ENCODE results near the gene RAB11FIP4.
A peak's percentile ranks its signal among the peaks of the same experiment; 100 is the strongest.
"Not testable (repeated sequence)": the region's sequence is repeated elsewhere in the genome, so short reads cannot be mapped to it uniquely, and the experiment has no call there.

The RAB11FIP4 gene

DNA sequence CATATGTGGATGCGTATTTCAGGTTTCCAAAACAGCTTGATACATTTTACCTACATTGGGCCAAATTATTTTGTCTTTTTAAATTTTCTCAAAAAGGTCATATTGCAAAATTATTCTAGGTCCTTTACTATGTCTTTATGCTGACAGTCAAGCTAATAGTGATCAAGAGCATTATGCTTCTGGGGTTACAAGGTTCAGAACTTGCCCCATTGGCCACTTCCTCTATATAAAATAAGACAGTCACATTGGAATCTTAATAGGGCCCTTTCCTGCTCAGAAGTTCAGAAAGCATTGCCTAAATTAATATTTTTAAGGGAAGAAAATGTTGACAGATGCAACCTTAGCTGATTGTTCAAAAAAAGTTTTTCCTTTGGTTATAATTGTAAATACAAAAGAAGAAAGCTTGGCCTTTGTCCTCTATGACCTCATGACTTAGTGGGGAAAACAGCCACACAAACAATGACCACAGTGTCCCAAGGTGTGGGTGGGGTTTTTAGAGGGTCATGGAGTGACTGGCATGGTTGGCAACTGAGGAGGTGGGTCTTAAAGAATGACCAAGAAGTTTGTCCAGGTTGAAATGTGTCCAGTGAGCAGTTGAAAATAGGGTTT lies 11.8 kb upstream of the RAB11FIP4 start:
- no peak overlapping the region for H3K27ac Mint-ChIP-seq
- no peaks in the 10 kb centered on the region for H3K27me3 Mint-ChIP-seq
- H3K36me3 Mint-ChIP-seq, result no peaks in the 10 kb centered on the region
- no peak overlapping the region for H3K4me3 Mint-ChIP-seq
- CTCF ChIA-PET, result interaction anchor here (1.5 kb wide), 1 partner anchor 10 kb away, joined by 5 read pairs; no protein-coding TSS in a partner anchor
- DNase-seq, result no peak
- H3K4me1 Mint-ChIP-seq, result no peaks in the 10 kb centered on the region
- H3K9me3 Mint-ChIP-seq, result no peaks in the 10 kb centered on the region

DNA sequence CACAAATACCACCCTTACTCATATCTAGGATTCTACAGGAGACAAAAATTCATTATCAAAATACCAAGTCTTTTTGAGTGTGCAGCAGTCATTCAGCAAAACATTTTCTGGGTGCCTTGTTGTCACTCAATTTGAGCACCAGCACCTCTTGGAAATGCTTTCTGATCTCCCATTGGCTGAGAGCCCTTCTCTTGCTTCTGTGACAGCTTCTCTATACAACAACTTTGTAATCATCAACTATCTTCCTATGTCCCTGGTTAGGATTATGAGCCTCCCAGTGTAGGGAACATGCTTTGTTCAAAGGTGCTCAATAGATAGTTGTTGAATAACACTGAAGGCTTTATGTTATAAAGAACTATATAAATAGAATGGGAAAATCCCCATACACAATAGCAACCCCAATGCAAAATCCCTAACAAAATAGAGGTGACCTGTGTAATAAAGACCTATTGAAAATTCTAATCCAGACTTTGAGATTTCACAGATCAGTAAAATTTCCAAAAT lies 10.3 kb upstream of the RAB11FIP4 start:
- DNase-seq, result no peak
- CTCF ChIA-PET, result no interaction called here
- no peak overlapping the region for H3K27ac Mint-ChIP-seq
- H3K9me3 Mint-ChIP-seq, result no peaks in the 10 kb centered on the region
- no peaks in the 10 kb centered on the region for H3K4me1 Mint-ChIP-seq
- peaks cover 10% of the 10 kb centered on the region for H3K27me3 Mint-ChIP-seq
- no peak overlapping the region for H3K4me3 Mint-ChIP-seq
- H3K36me3 Mint-ChIP-seq, result no peaks in the 10 kb centered on the region

DNA sequence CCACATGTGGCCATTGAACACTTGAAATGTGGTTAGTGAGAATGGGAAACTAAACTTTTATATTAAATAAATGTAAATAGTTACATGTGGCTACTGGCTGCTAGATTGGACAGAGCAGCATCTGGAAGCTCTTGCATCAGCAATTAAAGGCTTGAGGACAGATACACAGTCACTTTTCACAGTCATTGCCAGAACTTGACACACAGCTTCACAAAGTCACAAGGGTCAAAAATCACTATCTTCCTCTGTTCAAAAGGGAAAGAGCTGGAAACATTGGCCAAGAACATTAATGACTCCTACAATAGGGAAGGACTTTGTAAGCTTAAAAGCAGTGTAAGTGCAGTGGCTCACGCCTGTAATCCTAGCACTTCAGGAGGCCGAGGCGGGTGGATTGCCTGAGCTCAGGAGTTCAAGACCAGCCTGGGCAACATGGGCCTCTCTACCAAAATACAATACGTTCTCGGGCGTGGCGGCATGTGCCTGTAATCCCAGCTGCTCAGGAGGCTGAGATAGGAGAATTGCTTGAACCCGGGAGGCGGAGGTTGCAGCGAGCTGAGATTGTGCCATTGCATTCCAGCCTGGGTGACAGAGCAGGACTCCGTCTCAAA lies 8.7 kb upstream of the RAB11FIP4 start:
- DNase-seq, H3K4me1 Mint-ChIP-seq, H3K27ac Mint-ChIP-seq, H3K9me3 Mint-ChIP-seq, H3K36me3 Mint-ChIP-seq, H3K4me3 Mint-ChIP-seq, CTCF ChIA-PET: not testable (repeated sequence)
- H3K27me3 Mint-ChIP-seq, result peaks cover 17% of the 10 kb centered on the region

DNA sequence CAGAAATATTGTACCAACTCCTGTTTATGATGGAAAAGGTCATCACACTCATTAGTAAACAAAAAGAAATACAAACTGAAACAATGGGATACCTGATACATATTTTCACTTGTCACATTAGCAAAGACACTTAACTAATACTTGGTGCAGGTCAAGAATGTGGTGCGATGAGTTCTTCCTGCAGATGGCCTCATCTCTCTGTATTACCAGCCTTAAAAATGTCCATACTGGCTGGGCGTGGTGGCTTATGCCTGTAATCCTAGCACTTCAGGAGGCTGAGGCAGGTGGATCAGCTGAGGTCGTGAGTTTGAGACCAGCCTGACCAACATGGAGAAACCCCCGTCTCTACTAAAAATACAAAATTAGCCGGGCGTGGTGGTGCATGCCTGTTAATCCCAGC lies 8.0 kb upstream of the RAB11FIP4 start:
- not testable (repeated sequence) for H3K4me3 Mint-ChIP-seq, H3K27ac Mint-ChIP-seq, H3K4me1 Mint-ChIP-seq, H3K9me3 Mint-ChIP-seq, H3K36me3 Mint-ChIP-seq, DNase-seq
- H3K27me3 Mint-ChIP-seq, result peaks cover 21% of the 10 kb centered on the region
- CTCF ChIA-PET, result interaction anchor here (1.3 kb wide), 1 partner anchor 141 kb away, joined by 3 read pairs; no protein-coding TSS in a partner anchor

DNA sequence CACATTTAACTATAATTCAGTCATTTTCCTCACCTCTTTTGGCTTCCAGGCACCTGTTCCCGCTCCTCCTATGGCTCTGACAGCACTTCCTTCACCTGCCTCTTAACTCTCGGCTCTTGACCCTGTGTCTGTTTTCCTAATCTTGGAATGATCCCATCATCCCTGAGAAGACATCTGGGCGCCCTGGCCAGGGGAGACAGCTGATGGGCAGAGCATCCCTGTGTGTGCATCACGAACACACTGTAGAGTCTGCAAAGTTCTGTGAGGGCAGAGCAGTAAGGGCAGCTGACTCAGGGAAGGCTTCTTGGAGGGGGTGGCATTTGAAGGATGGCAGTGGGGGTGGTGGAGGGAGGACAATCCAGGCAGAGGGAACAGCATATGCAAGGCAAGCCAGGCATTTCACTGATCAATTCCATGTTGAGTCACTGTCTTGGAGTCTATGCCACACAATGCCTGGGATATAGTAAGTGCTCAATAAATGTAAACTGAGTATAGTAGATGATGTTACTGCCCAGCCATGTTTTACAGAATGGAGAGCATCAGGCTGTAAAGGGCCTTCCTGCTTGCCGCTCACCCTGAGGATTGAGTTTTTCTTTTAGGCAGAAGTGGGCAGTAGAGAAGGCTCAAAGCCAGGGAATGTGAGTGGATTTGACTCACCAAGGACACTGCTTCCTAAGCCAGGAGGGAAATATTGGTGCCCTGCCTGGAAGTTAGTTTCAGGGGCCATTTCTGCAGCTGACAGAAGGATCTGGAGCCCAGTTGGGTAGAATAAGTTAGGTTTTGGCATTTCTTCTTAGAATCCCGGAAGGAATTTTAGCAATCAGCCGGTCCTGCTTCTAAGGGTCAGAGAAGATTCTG lies 5.8 kb upstream of the RAB11FIP4 start:
- Mint-ChIP-seq H3K36me3 (no peaks in the 10 kb centered on the region), H3K27ac (no peak overlapping the region), H3K9me3 (no peaks in the 10 kb centered on the region), H3K4me1 (peaks cover 4% of the 10 kb centered on the region), H3K27me3 (peaks cover 43% of the 10 kb centered on the region), H3K4me3 (no peak overlapping the region)
- DNase-seq, result no peak
- CTCF ChIA-PET, result interaction anchor here (1.1 kb wide), 1 partner anchor 13 kb away, joined by 3 read pairs; no protein-coding TSS in a partner anchor

DNA sequence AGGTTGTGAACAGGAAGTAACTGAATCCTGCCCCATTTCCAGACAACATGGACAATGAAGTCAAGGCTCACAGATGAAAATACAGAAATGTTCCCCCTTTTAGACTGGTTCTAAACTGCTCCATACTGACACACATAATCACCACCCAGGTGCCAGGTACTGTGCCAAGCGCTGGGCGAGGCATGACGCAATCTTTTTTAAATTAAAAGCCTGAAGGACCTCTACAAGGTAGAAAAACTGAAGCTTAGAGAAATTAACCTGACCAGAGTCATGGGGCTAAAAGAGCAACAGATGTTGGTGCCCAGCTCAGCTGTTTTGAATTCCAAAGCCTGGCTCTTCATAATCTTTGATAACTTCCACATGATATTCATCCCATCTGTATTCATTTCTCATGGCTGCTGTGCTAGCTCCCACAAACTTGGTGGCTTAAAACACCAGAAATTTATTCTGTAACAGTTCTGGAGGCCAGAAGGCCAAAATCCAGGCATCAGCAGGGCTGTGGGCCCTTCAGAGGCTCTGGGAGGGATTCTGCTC lies 4.9 kb upstream of the RAB11FIP4 start:
- Mint-ChIP-seq H3K4me1 (peaks cover 4% of the 10 kb centered on the region), H3K36me3 (no peaks in the 10 kb centered on the region), H3K4me3 (no peak overlapping the region), H3K27me3 (peaks cover 50% of the 10 kb centered on the region), H3K27ac (no peak overlapping the region), H3K9me3 (no peaks in the 10 kb centered on the region)
- CTCF ChIA-PET, result no interaction called here
- no peak for DNase-seq

DNA sequence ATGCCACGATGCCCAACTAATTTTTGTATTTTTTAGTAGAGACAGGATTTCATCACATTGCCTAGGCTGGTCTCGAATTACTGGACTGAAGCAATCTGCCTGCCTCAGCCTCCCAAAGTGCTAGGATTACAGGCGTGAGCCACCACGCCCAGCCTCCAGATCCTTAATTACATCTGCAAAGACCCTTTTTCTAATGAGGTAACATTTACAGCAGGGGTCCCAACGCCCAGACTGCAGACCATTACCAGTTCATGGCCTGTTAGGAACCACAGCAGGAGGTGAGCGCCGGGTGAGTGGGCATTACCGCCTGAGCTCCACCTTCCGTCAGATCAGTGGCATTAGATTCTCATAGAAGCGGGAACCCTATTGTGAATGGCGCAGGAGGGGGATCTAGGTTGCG lies 4.0 kb upstream of the RAB11FIP4 start:
- Mint-ChIP-seq H3K9me3 (no peaks in the 10 kb centered on the region), H3K27me3 (peaks cover 55% of the 10 kb centered on the region), H3K27ac (no peak overlapping the region), H3K4me3 (no peak overlapping the region), H3K36me3 (no peaks in the 10 kb centered on the region), H3K4me1 (peaks cover 6% of the 10 kb centered on the region)
- CTCF ChIA-PET, result no interaction called here
- no peak for DNase-seq

DNA sequence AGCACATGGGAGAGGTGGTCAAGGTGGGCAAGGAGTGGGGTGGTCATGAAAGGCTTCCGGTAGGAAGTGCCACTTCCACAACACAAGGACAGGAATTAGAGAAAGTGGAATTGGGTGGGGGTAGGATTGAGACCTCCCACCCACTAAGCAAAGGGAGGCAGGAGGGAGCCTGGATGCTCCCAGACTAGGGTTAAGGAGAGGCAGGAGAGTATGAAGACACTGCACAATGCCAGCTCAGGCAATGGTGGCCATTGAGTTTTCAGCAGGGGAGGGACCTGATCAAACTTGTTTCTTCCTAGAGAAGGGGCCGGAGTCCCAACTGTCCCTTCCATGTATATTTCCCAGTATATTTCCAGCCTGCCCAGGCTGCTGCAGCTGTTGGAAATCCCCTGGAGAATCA lies 3.1 kb upstream of the RAB11FIP4 start:
- Mint-ChIP-seq H3K27me3 (peaks cover 64% of the 10 kb centered on the region), H3K36me3 (no peaks in the 10 kb centered on the region), H3K4me1 (peaks cover 8% of the 10 kb centered on the region), H3K9me3 (no peaks in the 10 kb centered on the region), H3K27ac (no peak overlapping the region), H3K4me3 (no peak overlapping the region)
- CTCF ChIA-PET, result interaction anchor here (1.0 to 2.0 kb wide), 5 partner anchors 47 to 454 kb away, joined by 3 to 22 read pairs (median 7); no protein-coding TSS in a partner anchor
- DNase-seq, result no peak

DNA sequence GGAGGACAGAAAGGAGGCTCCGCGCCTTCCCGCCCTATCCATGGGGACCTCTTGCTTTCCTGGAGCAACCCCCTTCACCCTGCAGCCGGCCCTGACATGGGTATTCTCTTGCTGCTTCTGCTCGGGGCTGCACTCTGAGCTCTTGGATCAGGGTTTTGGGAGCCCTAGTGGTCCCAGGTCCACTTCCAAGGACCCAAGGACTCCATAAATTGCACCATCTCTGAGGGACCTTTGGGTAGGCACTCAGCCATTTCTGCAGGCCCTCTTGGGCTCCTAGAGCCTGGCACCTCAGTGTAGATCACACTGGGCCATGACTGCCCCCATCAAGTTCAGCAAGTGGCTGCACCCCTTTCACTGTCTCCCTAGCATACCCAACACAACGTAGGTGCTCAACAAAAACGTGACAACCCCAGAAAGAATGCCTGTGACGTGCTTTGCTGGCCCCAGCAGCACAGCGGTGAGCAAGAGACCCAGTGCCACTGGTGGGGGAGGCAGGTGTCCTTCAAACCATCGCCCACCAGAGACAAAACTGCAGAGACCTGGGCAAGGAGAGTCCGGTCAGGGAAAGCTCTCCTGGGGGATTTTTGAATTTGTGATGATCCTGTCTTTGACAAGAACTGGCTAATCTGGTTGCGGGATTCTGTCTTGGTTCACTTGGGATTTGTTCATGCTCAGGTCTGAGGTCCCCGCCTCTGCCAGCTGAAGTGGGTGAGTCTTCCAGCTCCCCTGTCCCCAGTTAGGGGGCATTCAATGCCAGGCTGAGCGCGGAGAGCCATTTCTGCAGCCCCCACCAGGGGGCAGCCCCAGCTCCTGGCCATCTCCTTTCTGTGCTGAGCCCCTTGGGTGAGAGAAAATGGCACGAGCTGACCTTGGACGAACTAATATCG lies 2.5 kb upstream of the RAB11FIP4 start:
- Mint-ChIP-seq H3K36me3 (no peaks in the 10 kb centered on the region), H3K27me3 (peaks cover 71% of the 10 kb centered on the region), H3K4me1 (peaks cover 8% of the 10 kb centered on the region), H3K4me3 (no peak overlapping the region), H3K27ac (no peak overlapping the region), H3K9me3 (no peaks in the 10 kb centered on the region)
- peak; percentile 55 for DNase-seq
- CTCF ChIA-PET, result interaction anchor here (0.7 to 2.0 kb wide), 14 partner anchors 9 to 453 kb away, joined by 3 to 22 read pairs (median 4); no protein-coding TSS in a partner anchor

DNA sequence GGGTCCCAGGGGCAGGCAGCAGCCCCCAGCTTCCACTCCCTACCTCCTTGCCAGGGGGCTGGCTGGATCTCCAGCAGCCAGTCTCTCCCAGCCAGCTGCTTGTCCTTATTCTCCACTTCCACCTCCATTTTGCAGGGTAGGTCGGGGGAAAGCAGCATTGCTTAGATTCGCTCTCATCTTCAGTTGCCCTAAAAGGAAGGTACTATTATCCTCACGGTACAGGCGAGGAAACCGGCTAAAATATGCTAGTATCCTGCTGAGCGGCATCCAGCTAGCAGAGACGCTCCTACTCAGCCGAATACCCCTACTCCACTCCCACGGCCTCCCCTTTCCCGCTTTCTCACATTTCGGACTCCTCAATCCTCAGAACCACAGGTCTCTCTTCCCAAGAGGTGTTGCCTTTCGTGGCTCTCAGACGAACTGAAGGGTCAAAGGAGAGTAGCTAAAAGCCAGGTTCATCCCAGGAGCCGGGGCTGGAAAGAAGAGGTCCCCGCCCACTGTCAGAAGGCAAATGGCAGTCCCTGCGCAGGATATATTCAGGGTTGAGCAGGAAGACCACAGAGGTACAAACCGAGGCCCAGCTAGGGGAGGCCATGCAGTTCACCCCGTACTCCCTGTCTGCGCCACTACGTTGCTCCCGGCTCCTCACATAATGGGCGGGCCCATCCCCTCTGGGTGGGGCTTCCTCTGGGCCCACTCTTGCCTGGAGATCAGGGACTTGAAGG lies 1.7 kb upstream of the RAB11FIP4 start:
- peak overlapping the region; percentile 56 for H3K4me3 Mint-ChIP-seq
- peaks cover 8% of the 10 kb centered on the region for H3K4me1 Mint-ChIP-seq
- peaks cover 77% of the 10 kb centered on the region for H3K27me3 Mint-ChIP-seq
- no peak overlapping the region for H3K27ac Mint-ChIP-seq
- CTCF ChIA-PET, result interaction anchor here (0.7 to 2.0 kb wide), 12 partner anchors 8 to 452 kb away, joined by 3 to 22 read pairs (median 4); no protein-coding TSS in a partner anchor
- no peak for DNase-seq
- H3K36me3 Mint-ChIP-seq, result no peaks in the 10 kb centered on the region
- H3K9me3 Mint-ChIP-seq, result no peaks in the 10 kb centered on the region

DNA sequence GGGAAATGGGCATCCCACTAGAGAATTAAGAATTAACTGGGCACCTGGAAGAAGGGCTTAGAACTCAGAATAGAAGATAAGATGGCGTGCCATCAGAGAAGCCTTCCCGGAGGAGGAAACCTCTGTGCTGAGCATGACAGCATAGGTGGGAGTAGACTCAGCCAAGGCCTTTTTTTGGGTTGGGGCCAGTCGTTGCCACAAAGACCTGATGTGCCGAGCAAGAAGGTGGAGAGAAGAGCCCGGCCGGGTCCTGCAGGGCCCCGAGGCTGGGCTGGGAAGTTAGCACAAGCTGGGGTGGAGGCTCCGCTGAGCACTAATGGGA lies 1.1 kb upstream of the RAB11FIP4 start:
- peaks cover 8% of the 10 kb centered on the region for H3K4me1 Mint-ChIP-seq
- no peak for DNase-seq
- H3K4me3 Mint-ChIP-seq, result peak overlapping the region; percentile 56
- no peaks in the 10 kb centered on the region for H3K9me3 Mint-ChIP-seq
- no peak overlapping the region for H3K27ac Mint-ChIP-seq
- no peaks in the 10 kb centered on the region for H3K36me3 Mint-ChIP-seq
- CTCF ChIA-PET, result interaction anchor here (1.1 to 2.0 kb wide), 4 partner anchors 133 to 452 kb away, joined by 3 to 22 read pairs (median 6); no protein-coding TSS in a partner anchor
- peaks cover 76% of the 10 kb centered on the region for H3K27me3 Mint-ChIP-seq

DNA sequence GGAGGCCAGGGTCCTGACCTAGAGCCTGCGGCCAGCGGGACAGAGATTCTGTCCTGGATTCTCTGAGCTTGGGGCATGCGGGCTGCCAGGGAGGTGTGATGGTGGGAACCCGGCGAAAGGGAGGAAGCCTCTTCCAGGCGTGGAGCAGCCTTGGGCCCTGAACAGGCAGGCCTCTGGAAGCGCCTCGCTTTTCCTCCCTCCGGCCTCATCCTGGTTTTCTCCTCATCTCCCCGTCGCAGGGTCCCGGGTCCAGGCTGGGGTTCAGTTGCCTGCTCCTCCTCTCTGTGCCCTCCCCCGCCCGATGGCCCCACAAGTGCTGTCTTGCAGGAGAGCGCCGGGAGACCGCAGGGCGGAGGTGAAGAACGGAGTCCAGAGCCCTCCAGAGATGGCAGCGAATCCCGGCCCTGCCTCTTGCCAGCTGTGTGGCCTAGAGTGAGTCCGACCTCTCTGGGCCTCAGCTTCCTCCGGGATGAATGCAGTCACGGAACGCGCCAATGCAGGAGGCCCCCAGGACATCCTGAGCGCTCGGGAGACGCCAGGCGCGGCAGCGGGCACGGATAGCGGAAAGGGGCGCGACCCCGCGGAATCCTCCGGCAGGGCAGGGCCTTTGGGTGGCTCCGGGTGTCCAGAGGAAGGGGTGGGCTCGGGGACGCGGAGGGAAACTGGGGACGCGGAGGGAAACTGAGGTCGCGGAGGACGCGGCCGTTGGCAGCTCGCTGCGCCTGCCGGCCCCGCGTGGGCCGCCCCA lies 553 bp upstream of the RAB11FIP4 start:
- H3K36me3 Mint-ChIP-seq, result no peaks in the 10 kb centered on the region
- DNase-seq, result no peak
- no peaks in the 10 kb centered on the region for H3K9me3 Mint-ChIP-seq
- H3K27ac Mint-ChIP-seq, result no peak overlapping the region
- H3K4me3 Mint-ChIP-seq, result peak overlapping the region; percentile 58
- H3K27me3 Mint-ChIP-seq, result peaks cover 76% of the 10 kb centered on the region
- CTCF ChIA-PET, result interaction anchor here (1.1 to 1.7 kb wide), 2 partner anchors 132 to 134 kb away, joined by 3 to 4 read pairs; no protein-coding TSS in a partner anchor
- peaks cover 8% of the 10 kb centered on the region for H3K4me1 Mint-ChIP-seq

Data from activated naive CD4-positive, alpha-beta T cell treated with anti-CD3 and anti-CD28 coated beads, Interleukin-2, amount 10 ng/mL, durations not matched to agents 7 days and 5 days (primary cell).